Parathyroid adenoma (tissue), 2 donors: Measurements from ENCODE around the gene STK11.
A peak's percentile ranks its signal among the peaks of the same experiment; 100 is the strongest.

Experiments used
- H2AFZ ChIP-seq: fragments of 300-600 bp; sonication (generic); one replicate; pipeline ENCODE4 v1.7.0; 2017; ENCODE audit warnings: antibody characterized with exemption, mild to moderate bottlenecking
- H3K27ac ChIP-seq: fragments of 300-600 bp; sonication (generic); one replicate; pipeline ENCODE4 v1.7.0; 2017
- H3K27me3 ChIP-seq: fragments of 300-600 bp; sonication (generic); one replicate; pipeline ENCODE4 v1.7.0; 2017; ENCODE audit warnings: low read length; ENCODE audit not compliant: control insufficient read depth, insufficient read depth
- H3K36me3 ChIP-seq: fragments of 300-600 bp; sonication (generic); one replicate; pipeline ENCODE4 v1.7.0; 2017; ENCODE audit warnings: low read length; ENCODE audit not compliant: control insufficient read depth, insufficient read depth
- H3K4me1 ChIP-seq: fragments of 300-600 bp; sonication (generic); one replicate; pipeline ENCODE4 v1.7.0; 2017; ENCODE audit warnings: control low read depth
- H3K4me2 ChIP-seq: fragments of 300-600 bp; sonication (generic); one replicate; pipeline ENCODE4 v1.7.0; 2017; ENCODE audit warnings: low read length
- H3K4me3 ChIP-seq: fragments of 300-600 bp; sonication (generic); one replicate; pipeline ENCODE4 v1.7.0; 2017; ENCODE audit warnings: low read depth, low read length
- H3K79me2 ChIP-seq: fragments of 300-600 bp; sonication (generic); one replicate; pipeline ENCODE4 v1.7.0; 2017; ENCODE audit warnings: control low read depth
- H3K9ac ChIP-seq: fragments of 300-600 bp; sonication (generic); one replicate; pipeline ENCODE4 v1.7.0; 2017; ENCODE audit warnings: mild to moderate bottlenecking
- H3K9me3 ChIP-seq: fragments of 300-600 bp; sonication (generic); one replicate; pipeline ENCODE4 v1.7.0; 2017; ENCODE audit warnings: low read length; ENCODE audit not compliant: control insufficient read depth
- CTCF ChIP-seq: fragments of 300-600 bp; sonication (generic); IDR thresholded peaks from one replicate; pipeline ENCODE4 v1.7.0; 2017; ENCODE audit warnings: antibody characterized with exemption, mild to moderate bottlenecking
- donor health status: primary hyperparathyroidism.

STK11 gene

GRCh38 chr19:1261538-1261797 lies 55.9 kb downstream of the STK11 start:
- H3K27me3 ChIP-seq: no peaks in the 10 kb centered on the region
- H3K9ac ChIP-seq: peak overlapping the region; percentile 70
- peak overlapping the region; percentile 100 for H3K27ac ChIP-seq
- H3K36me3 ChIP-seq: no peaks in the 10 kb centered on the region
- peak; percentile 27 for TF ChIP-seq CTCF
- no peaks in the 10 kb centered on the region for H3K9me3 ChIP-seq
- peak overlapping the region; percentile 68 for H2AFZ ChIP-seq
- peaks cover 36% of the 10 kb centered on the region for H3K4me1 ChIP-seq
- H3K79me2 ChIP-seq: no peaks in the 10 kb centered on the region
- H3K4me2 ChIP-seq: peak overlapping the region; percentile 90
- peak overlapping the region; percentile 81 for H3K4me3 ChIP-seq

DNA sequence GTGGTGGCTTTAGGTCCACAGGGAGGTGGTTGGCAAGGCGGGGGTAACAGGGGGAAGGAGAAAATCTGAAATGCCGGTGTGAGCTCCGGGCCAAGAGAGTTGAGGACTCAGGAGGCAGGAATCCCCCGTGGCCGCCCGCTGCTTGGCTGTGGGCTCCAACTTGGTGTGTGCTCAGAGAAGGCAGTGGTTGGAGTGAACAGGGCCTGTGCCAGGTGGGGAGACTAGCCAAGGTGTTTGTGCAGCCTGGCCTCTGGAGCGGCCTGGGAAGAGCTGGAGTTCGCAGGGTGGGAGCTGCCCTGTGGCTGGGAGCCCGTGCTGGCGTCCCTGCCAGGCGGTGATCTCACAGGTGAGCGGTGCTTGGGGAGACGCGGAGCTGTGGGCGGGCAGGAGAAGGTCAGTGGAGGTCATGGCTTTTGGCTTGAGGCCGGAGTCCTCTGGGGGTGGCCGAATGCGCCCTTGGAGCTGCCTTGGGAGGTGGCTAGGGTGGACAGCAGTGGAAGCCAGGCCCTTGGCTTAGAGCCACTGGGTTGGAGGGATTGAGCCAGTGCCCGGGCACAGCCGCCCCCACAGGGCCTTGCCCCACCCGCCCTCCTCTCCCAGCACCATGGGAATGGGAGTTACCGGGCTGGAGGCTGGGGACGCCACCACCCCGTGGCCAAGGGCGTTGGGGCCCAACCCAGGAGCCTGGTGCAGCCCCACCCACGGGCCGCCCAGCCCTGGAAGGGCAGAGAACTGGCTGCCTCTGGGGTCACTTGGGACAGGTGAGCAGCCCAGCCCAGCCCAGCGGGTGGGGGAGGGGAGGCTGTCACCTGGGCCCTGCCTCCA lies 56.4 kb downstream of the STK11 start:
- H3K4me2 ChIP-seq: peak overlapping the region; percentile 90
- no peaks in the 10 kb centered on the region for H3K36me3 ChIP-seq
- no peaks in the 10 kb centered on the region for H3K9me3 ChIP-seq
- TF ChIP-seq CTCF: peak; percentile 10
- H3K9ac ChIP-seq: peak overlapping the region; percentile 70
- peak overlapping the region; percentile 81 for H3K4me3 ChIP-seq
- H3K79me2 ChIP-seq: no peaks in the 10 kb centered on the region
- peak overlapping the region; percentile 100 for H3K27ac ChIP-seq
- H3K4me1 ChIP-seq: peaks cover 38% of the 10 kb centered on the region
- H2AFZ ChIP-seq: peak overlapping the region; percentile 68
- H3K27me3 ChIP-seq: no peaks in the 10 kb centered on the region

DNA sequence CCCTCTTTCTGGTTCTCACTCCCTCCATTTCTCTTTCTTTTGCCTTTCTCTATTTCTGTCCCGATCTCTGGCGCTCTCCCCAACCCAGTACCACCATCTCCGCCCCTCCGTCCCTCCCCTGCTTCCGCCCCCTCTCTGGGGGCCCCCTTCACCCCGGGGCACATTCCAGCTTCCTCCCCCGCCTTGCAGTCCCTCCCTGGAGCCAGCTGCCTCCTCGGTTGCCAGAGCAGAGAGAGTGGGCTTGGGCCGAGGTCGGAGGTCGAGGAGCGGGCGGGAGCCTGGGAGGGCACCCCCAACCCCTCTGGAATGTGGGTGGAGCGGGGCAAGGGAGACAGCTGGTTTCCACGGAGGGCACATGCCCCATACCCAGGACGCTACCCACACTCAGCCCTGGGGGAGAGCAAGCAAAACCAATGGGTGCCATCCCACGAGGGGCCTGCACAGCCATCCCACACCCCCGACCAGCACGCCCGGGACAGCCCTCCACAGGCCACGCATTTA lies 57.1 kb downstream of the STK11 start:
- Histone ChIP-seq H3K4me1 (peaks cover 43% of the 10 kb centered on the region), H3K4me3 (peak overlapping the region; percentile 44), H3K4me2 (peak overlapping the region; percentile 90), H3K9ac (no peak overlapping the region), H3K36me3 (no peaks in the 10 kb centered on the region), H3K9me3 (no peaks in the 10 kb centered on the region), H2AFZ (peak overlapping the region; percentile 68), H3K27me3 (no peaks in the 10 kb centered on the region), H3K79me2 (no peaks in the 10 kb centered on the region), H3K27ac (peak overlapping the region; percentile 100)
- TF ChIP-seq CTCF: no peak

- Histone ChIP-seq H3K4me3 (no peak overlapping the region), H3K79me2 (no peaks in the 10 kb centered on the region), H3K9me3 (no peaks in the 10 kb centered on the region), H3K4me1 (peaks cover 48% of the 10 kb centered on the region), H3K9ac (no peak overlapping the region), H3K27ac (peak overlapping the region; percentile 100), H2AFZ (peak overlapping the region; percentile 53), H3K4me2 (no peak overlapping the region), H3K27me3 (no peaks in the 10 kb centered on the region), H3K36me3 (no peaks in the 10 kb centered on the region)
- no peak for TF ChIP-seq CTCF
These were observed 57.6 kb downstream of the STK11 start for GRCh38 chr19:1263188-1263587.
